Testis (tissue), 3 donors: ENCODE results near the gene IL20RA. TPM values are rescaled to one million over a fixed set of nuclear protein-coding genes. Genes with fewer than 3 reads are reported as not detected.
"Not testable (repeated sequence)": the region's sequence is repeated elsewhere in the genome, so short reads cannot be mapped to it uniquely, and the experiment has no call there.

Experiments used
- DNase-seq: peaks from one replicate; pipeline ENCODE4 v3.0.0-alpha.2; 2019
- H3K27ac ChIP-seq, 2 donors: fragments of 200-600 bp; sonication (generic); one replicate each; pipeline ENCODE4 v1.5.1; 2019
- H3K27me3 ChIP-seq: fragments of 200-600 bp; sonication (generic); one replicate; pipeline ENCODE4 v1.5.1; 2019
- H3K36me3 ChIP-seq: fragments of 200-600 bp; sonication (generic); one replicate; pipeline ENCODE4 v1.5.1; 2017; ENCODE audit warnings: low read depth; ENCODE audit errors: missing control alignments
- H3K4me1 ChIP-seq: fragments of 200-600 bp; sonication (generic); one replicate; pipeline ENCODE4 v1.5.1; 2019
- H3K4me3 ChIP-seq, 2 donors: fragments of 200-600 bp; sonication (generic); one replicate each; pipeline ENCODE4 v1.5.1; 2017 to 2019
- H3K9me3 ChIP-seq: fragments of 200-600 bp; sonication (generic); one replicate; pipeline ENCODE4 v1.5.1; 2017
- POLR2A ChIP-seq: fragments of 450-650 bp; IDR thresholded peaks from one replicate; pipeline ENCODE4 v1.6.1; 2017; ENCODE audit warnings: antibody characterized with exemption, mild to moderate bottlenecking, moderate library complexity
- WGBS, 2 donors: methylation state at CpG; one replicate each; pipeline ENCODE4 v1.1.5; 2018; 5-methylcytosine and 5-hydroxymethylcytosine counted together
- intact Hi-C: fragments of 100-400 bp; cut with DNase I; formaldehyde crosslinking; loops from one replicate; pipeline ENCODE4 v1.15.1; 2023; ENCODE audit warnings: low total_unique reads
- polyA plus RNA-seq: library from polyadenylated mRNA; stranded (reverse); fragments of 350-450 nt; fragmentation: Illumina TruSeq; extraction: RNeasy Lipid Tissue Mini Kit (QIAGEN cat#74804); gene quantifications from one replicate; pipeline ENCODE4 v1.2.3, GENCODE V29; 2014; ENCODE audit warnings: low read depth, low replicate concordance; ENCODE audit not compliant: insufficient read depth
- total RNA-seq, 2 donors: library from RNA; depleted of rRNA; stranded (reverse); fragments of >200 nt; gene quantifications; one replicate each; pipeline ENCODE4 v1.2.3, GENCODE V29; 2016
- TF ChIP-seq, protein P1 (sequence below), 3 experiments: fragments of 450-650 bp in 2 of 3; fragments of 200-600 bp in 1 of 3; sonication (generic) in 1 of 3; IDR thresholded peaks; one replicate each; pipeline ENCODE4 v1.5.1; 2016 to 2019; ENCODE audit warnings: antibody characterized with exemption in 3 of 3, mild to moderate bottlenecking in 2 of 3, moderate library complexity in 1 of 3

The IL20RA gene
- total and polyA plus RNA-seq, 3 donors from 2014 or later = 8.4 to 16.6 (median 16.1) TPM

- intact Hi-C loops = no loop called here
- no peak for DNase-seq
- Histone ChIP-seq H3K27ac (no peak overlapping the region), H3K4me3 (no peak overlapping the region), H3K36me3 (no peaks in the 10 kb centered on the region), H3K4me1 (no peaks in the 10 kb centered on the region), H3K9me3 (no peaks in the 10 kb centered on the region), H3K27me3 (no peaks in the 10 kb centered on the region)
- TF ChIP-seq POLR2A = no peak
- TF ChIP-seq, protein P1, sequence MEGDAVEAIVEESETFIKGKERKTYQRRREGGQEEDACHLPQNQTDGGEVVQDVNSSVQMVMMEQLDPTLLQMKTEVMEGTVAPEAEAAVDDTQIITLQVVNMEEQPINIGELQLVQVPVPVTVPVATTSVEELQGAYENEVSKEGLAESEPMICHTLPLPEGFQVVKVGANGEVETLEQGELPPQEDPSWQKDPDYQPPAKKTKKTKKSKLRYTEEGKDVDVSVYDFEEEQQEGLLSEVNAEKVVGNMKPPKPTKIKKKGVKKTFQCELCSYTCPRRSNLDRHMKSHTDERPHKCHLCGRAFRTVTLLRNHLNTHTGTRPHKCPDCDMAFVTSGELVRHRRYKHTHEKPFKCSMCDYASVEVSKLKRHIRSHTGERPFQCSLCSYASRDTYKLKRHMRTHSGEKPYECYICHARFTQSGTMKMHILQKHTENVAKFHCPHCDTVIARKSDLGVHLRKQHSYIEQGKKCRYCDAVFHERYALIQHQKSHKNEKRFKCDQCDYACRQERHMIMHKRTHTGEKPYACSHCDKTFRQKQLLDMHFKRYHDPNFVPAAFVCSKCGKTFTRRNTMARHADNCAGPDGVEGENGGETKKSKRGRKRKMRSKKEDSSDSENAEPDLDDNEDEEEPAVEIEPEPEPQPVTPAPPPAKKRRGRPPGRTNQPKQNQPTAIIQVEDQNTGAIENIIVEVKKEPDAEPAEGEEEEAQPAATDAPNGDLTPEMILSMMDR (IDR thresholded peaks at IDR 0.05) = no peak
- whole genome bisulfite sequencing, 2 donors = 85 to 91% methylated on average over 3 of the region's 3 CpGs
These were observed 84.0 kb downstream of the IL20RA start for GRCh38 chr6:136960781-136961180.

GRCh38 chr6:136959935-136960334 lies 84.8 kb downstream of the IL20RA start:
- H3K4me3 ChIP-seq, DNase-seq, intact Hi-C loops, H3K36me3 ChIP-seq, H3K27me3 ChIP-seq, H3K4me1 ChIP-seq, H3K27ac ChIP-seq, H3K9me3 ChIP-seq: not testable (repeated sequence)
- 91 to 92% methylated on average over 6 of the region's 6 CpGs for WGBS, 2 donors

- intact Hi-C loops = no loop called here
- Histone ChIP-seq H3K9me3 (no peaks in the 10 kb centered on the region), H3K36me3 (no peaks in the 10 kb centered on the region), H3K4me1 (no peaks in the 10 kb centered on the region), H3K27me3 (no peaks in the 10 kb centered on the region), H3K27ac (no peak overlapping the region), H3K4me3 (no peak overlapping the region)
- TF ChIP-seq, protein P1 (IDR thresholded peaks at IDR 0.05) = no peak
- no peak for TF ChIP-seq POLR2A
- WGBS, 2 donors = 65 to 77% methylated on average over 13 to 14 of the region's 14 CpGs
- DNase-seq = no peak
These were observed 85.3 kb downstream of the IL20RA start for GRCh38 chr6:136959471-136959891.

GRCh38 chr6:136958168-136958567 lies 86.6 kb downstream of the IL20RA start:
- no peak overlapping the region for H3K4me3 ChIP-seq
- no peak for DNase-seq
- TF ChIP-seq POLR2A = no peak
- TF ChIP-seq, protein P1 (IDR thresholded peaks at IDR 0.05) = no peak
- no peaks in the 10 kb centered on the region for H3K4me1 ChIP-seq
- H3K36me3 ChIP-seq = no peaks in the 10 kb centered on the region
- no peaks in the 10 kb centered on the region for H3K27me3 ChIP-seq
- intact Hi-C loops = no loop called here
- H3K27ac ChIP-seq = no peak overlapping the region
- 89 to 92% methylated on average over 5 of the region's 5 CpGs for WGBS, 2 donors
- H3K9me3 ChIP-seq = no peaks in the 10 kb centered on the region

- TF ChIP-seq POLR2A = no peak
- TF ChIP-seq, protein P1 (IDR thresholded peaks at IDR 0.05) = no peak
- Histone ChIP-seq H3K27ac (no peak overlapping the region), H3K4me3 (no peak overlapping the region), H3K36me3 (no peaks in the 10 kb centered on the region), H3K9me3 (no peaks in the 10 kb centered on the region), H3K4me1 (no peaks in the 10 kb centered on the region), H3K27me3 (no peaks in the 10 kb centered on the region)
- intact Hi-C loops = no loop called here
- WGBS, 2 donors = 65 to 70% methylated on average over 14 of the region's 14 CpGs
- no peak for DNase-seq
These were observed 87.9 kb downstream of the IL20RA start for GRCh38 chr6:136956590-136957544.
